ENCODE data around the gene RAP2A.

DNA sequence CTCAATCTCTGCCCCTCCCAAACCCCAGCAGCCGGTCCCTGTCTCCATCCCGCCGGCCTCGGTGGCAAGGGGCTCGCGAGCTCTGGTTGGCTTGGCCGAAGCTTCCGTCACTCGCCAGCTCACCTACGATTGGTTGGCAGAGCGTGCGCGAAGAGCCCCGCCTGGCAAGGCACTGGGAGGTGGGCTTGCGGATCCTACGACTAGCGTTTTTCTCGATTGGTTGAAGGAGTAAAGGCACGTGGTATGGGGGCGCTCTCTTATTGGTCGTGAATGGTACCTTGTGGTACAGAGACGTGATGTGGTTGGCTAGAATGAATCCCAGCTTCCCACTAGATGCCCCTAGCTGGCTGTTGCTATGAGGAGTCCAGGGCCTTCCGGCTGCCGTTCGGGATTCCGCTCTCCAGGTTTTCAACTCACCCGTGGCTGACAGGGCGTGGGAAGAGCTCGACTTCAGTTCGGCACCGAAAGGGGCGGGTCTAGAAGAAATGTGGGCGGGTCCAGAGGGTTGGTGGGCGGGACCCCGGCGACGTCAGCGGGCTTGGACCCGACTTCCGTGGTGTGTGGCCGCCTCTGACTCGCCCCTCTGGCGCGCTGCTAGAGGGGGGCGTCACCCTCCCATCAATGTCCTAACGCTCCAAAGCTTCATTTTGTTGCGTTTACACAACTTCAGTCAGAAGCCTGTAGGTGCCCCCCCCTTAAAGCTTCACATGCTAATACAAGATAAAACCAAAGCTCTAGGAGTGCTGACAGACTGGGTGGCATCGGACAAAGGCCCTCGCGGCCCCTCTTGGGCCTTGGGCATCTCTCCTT lies 847 bp upstream of the RAP2A start:
- TF ChIP-seq CTCF (IDR thresholded peaks at IDR 0.05) (no peak), POLR2A (IDR thresholded peaks at IDR 0.05) (no peak), EP300 (IDR thresholded peaks at IDR 0.05) (no peak)

All from suprapubic skin (tissue), 3 donors.